HG03342 (cell line): Measurements from ENCODE around the gene MRC2.
"Not testable (repeated sequence)": the region's sequence is repeated elsewhere in the genome, so short reads cannot be mapped to it uniquely, and the experiment has no call there.

Experiments used
- ATAC-seq: cut with Tn5 transposase; IDR thresholded peaks from one replicate; pipeline ENCODE4 v1.9.1; 2021; ENCODE audit warnings: mild to moderate bottlenecking, moderate library complexity; ENCODE audit not compliant: unreplicated experiment

The MRC2 gene

GRCh38 chr17:62611728-62612127, 15.7 kb upstream of the MRC2 start:
- no peak for ATAC-seq

GRCh38 chr17:62612289-62612688, 15.2 kb upstream of the MRC2 start:
- ATAC-seq, result not testable (repeated sequence)

GRCh38 chr17:62613095-62613494, 14.4 kb upstream of the MRC2 start:
- ATAC-seq, result not testable (repeated sequence)

DNA sequence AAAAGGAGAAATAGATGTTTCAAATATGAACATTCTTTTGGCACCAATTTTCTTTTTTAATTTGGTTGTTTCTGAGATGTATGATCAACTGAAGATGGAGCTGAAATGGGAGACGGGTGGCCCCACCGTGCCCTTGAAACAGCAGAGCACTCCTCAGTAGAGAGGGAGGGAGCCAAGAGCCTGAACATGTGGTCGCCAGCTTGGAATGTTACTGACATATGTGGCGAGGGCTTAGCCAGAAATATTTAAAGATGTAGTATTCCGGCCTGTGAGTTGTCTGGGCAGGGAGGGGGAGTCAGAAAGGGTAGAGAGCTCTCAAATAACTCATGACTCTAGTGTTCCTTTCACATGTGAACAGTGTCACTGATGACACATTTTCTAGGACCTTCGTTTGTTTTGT, 13.3 kb upstream of the MRC2 start:
- no peak for ATAC-seq

DNA sequence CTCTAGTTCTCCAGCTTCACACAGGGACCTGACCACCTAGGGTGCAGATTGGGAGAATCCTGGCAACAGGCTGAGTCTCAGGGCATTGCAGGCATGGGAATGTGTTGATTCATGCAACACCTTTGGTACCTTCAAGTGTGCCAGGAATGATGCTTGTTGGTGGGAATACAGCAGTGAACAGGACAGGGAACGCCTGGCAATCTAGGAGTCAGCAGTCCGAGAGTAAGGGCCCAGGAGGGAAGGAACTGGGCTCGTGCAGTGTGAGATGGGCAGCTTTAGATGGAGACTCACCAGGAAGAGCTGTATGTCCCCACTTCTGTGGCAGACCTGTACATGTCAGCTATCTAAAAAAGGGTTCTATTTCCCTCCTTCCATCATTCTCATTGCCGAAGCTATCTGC, 12.0 kb upstream of the MRC2 start:
- ATAC-seq, result no peak

DNA sequence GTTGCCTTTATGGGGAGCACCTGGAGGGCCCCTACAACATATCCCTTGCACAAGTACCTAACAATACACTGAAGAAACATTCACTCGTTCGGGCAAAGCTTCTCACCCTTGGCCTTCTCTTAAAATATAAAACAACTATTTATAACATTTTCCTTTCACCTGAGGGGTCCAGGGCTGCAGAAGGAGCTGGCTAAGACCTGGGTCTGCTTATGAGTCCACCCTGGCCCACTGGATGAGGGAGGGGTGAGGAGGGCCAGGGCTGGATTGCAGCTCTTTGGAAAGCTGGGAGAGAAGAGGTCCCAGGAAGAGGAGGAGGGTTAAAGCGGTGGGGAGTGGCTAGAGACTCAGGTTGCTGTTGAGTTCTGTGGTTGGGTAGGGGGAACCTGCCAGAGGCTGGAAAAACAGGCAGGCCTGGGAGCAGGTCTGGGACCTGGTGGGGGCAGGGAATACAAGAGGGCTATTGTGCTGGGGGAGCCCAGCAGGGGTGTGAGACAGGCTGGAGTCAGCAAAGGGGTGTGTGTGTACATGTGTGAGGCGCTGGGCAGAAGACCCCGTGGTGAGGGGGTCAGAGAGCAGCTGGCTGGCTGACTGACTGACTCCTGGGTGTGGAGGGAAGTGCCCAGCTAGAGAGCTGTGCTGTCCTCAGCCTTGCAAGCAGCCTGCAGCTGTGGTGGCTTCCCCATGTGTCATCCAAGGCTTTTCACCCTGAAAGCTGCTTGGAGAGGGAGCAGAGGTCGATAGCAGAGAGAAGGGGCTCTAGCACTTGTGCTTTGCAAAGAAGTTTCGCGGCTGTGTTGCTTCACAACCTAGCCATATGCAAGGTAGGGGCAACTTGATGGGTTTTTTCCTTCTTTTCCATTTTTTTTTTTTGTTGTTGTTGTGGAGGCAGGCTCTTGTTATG, 10.2 kb upstream of the MRC2 start:
- ATAC-seq, result no peak

DNA sequence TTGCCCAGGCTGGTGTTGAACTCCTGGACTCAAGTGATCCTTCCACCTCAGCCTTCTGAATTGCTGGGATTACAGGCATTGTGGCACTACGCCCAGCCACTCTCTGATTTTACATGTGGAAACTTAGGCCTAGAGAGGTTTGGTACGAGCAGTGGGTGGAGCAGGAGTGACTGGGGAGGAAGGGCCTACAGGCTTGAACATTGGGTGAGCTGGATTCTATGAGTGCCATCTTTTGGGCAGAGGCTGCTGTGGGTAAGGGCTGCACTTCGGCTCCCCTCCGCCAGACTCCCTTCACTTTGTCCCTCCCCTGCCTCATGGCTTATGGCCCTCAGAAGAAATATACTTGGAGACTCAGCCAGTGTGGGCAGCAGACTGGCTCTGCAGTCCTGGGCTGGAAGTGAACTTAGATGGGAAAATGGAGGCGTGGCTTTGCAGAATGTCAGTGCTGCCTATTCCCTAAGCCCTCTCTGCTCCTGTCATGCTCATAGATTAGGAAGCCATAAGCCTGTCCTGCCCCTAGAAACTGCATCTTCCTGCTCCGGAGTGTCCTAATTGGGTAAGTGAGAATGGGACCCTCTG, 9.5 kb upstream of the MRC2 start:
- no peak for ATAC-seq

DNA sequence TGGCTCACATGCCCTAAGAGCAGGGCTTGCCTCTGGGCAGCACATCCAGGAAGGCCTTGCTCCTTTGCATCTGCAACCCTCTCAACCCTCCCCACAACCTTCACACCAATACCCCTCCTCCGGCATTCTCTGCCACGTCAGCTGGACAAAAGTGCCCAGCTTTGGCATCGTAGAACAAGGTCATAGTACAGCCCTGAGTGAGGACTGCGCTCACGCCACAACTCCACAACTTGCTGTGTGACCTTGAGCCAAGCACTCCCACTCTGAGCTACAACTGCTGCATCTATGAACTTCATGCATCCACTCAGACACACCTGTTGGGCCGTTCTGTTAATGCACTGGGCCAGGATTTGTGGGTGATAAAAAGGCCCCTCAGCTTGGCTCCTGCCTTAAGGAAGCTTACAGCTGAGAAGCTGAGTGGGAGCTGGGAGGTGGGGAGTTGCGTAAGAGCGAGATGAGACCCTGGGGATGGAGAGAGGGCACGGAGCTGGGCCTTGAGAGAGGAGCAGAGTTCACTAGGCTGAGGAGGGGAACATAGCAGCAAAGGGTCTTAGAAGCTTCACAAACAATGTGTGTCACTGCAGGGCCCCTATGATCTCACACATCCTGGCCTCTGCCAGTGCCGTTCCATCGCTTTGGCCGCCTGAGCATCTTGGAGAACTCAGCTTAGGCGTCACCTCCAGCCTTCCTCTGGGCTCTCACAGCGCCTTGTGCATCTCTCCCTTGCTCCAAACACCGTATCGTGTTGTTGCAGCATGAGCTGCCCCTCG, 8.6 kb upstream of the MRC2 start:
- no peak for ATAC-seq

DNA sequence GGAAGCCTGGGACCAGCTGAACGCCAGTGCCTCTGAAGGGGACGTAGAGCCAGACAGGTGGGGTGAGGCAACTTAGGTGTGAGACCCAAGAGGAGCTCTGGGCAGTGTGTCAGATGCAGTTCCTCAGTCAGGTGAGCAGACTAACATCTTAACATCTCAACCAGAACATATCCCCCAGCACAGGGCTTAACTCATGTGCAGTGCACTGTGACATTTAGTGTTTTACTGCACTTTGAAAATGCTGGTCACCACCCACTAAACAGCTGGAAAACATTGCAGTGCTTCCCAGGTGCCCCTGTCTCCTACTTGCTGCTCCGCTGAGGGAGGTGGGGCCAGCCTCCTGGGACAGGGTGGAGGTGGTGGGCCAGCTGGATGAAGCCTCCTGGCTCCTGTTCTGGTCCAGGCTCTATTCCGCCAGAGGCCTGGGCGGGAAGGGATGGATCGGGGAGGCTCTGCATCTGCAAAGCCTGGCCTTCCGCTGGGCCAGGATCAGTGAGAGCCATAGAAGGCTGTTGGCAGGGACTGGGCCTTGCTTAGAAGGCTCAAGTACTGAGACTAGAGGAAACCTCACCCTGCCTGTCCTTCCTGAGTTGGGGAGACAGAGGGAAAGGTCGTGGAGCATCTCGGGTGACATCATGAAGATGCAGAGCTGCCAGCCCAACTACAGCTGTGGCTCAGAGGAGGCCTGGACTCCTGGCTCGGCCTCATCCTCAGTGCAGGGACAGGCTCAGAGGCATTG, 7.9 kb upstream of the MRC2 start:
- ATAC-seq, result no peak

- no peak for ATAC-seq
Measured at GRCh38 chr17:62621223-62621622, 6.2 kb upstream of the MRC2 start.

GRCh38 chr17:62625184-62625869, 2.1 kb upstream of the MRC2 start:
- no peak for ATAC-seq

GRCh38 chr17:62625870-62626200, 1.6 kb upstream of the MRC2 start:
- no peak for ATAC-seq

GRCh38 chr17:62626719-62627218, 701 bp upstream of the MRC2 start:
- no peak for ATAC-seq

GRCh38 chr17:62627904-62628633, 599 bp downstream of the MRC2 start:
- ATAC-seq, result no peak

DNA sequence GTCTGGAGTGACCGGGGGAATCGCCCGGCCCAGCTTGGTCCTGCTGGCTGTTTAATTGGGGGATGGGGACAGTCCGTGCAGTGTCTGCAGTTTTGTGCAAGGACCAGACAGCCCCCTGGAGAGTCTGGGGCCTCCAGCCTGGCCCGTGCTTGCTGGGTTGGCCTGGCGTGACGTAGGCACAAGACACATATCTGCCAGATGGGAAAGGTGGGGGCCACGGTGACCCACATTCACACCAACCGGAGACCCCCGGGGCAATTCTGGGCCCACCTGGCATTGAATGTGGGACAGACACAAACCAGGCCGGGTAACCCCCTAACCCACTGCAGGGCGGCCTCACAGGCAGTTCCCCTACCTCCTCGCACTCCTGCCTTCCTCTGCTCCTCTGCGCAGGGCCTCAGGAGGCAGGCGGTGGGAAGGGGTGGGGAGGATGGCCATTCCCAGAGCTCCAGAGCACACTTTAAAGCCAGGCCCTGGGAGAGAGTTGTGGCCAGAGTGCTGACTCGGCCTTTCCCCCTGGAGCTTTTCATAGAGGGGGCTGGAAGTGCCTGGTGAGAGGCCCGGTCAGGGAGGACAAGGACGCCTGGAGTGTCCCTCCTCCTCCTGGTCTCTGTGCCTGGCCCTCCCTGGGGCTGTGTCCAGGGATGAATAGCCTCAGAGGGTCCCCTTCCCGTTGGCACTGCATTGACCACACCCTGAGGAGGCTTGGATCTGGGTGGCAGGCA, 1.5 kb downstream of the MRC2 start:
- ATAC-seq, result no peak

DNA sequence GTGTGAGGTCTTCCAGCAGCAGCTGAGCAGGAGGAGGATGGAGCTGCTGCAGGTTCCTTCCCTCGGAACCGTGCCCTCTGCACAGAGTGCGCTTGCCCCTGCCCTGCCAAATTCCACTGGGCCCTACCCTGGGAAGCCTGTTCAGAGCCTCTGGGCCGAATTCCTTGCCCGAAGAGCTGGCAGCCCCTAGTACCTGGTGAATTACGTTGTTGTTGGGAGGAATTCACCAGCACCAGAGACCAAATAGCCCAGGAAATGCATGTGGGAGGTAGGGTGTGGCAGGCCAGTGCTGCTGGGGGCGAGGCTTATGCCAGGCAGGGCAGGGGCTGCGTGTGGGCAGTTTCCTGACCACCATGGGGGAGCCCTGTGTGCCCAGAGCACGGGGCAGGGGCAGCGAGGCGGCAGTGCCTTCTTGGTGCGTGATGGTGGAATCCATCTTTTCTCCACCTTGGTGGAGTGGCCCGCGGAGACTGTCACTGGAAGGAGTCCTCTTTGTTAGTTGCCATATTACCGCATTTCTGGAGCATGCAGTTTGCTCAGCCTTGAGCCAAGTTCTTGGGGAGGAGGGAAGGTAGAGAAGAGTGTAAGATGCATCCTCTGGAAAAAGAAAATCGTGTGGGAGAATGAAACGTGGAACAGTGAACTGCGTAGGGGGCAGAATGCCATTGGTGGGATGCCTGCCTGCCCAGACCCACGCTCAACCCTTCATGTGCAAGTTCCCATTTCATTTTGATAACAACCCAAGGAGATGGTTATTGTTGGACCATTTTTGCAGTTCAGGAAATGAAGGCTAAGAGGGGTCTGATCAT, 2.3 kb downstream of the MRC2 start:
- no peak for ATAC-seq

GRCh38 chr17:62630365-62631085, 3.1 kb downstream of the MRC2 start:
- no peak for ATAC-seq
